ENCODE data around the gene PTPRM.

PTPRM gene

DNA sequence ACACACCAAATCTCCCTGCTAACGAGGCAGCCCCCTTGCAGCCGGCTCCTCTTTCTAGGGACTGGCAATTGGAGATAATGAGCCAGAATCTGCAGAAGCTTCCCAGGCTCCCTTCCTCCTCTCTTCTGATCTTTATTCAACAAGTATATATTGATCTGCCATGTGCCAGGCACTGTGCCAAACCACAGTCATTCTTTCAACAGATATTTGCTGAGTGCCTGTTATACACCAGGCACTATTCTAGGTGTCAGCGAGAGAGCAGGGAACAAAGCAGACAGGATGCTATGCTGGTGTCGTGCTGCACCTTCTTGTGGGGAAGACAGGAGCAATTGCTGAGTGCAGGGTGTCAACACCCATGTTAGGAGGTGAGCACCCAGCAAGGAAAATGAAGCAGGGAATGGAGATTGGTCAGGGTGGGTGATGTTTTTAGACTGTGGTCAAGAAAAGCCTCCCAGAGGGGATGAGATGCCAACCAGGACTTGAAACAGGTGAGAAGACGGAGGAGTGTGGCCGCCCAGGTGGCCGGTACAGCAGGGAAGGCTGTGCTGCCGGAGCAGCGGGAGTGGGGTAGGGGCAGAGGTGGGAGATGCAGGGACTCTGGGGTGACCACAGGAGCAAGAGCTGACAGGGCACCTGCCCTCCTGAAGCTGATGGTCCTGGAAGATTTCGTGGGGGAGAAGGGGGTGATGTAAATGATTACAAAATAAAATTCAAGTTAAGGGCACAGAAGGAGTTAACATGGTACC lies 734.5 kb downstream of the PTPRM start:
- peak; percentile 65 for DNase-seq

DNA sequence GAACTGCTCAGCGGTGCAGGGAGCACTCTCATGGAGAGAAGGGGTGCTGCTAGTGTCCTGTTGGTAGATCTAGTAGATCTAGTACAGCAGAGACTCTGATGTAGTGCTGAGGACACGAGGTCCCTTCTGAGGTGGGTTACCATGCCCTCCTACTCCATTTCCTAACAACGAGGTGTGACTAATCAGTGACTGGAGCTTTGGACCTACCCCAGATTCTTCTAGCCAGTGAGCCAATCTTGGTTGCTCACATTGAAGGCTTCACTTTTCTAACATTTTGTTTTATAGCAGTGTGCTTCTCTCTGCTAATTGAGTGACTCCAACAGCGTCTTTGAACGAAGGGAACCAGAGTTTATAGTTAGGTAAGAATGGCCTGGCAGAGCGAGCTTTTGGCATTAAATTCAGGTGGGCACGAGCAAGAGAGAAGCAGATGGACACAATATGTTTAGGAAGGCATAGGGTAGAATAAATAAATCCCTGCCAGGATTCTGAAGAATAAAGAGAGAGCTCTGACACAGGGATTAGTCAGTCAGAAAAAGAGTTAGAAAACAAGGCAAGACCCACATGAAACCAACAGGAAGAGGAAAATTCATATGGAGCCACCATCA lies 736.1 kb downstream of the PTPRM start:
- no peak for DNase-seq

DNA sequence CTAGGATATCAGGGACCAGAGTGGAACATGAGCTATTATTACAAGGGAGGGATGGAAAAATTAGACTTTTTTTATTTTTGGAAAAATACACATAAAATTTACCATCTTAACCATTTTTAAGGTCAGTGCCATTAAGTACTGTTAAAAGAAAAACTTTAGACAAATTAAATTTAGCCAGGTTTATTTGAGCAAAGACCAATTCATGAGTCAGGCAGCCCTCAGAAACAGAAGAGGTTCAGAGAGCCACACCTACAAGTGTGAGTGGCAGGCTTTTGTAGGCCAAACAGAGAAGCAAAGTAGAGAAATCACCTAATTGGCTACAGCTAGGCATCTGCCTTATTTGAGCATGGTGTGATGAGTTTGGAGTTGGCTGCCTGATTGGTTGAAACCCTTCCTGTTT lies 740.8 kb downstream of the PTPRM start:
- no peak for DNase-seq

DNA sequence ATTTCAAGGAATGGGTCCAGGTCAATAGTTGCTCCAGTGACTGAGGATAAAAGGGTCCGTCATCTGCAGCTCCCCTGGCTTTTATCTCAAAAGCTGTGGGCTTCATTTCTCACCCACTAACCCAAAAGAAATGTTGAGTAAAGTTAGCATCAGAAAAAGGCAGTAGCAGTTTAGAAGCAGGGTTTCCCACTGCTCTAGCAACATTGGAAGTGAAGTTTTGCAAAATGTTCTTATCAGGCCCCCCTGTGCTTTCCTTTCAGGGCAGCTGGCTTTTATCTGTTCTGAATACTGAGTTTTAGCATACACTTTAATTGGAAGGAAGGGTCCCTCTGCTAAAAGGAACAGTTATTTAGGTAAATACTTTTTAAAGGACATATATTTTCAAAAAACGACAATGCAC lies 745.9 kb downstream of the PTPRM start:
- no peak for DNase-seq

DNA sequence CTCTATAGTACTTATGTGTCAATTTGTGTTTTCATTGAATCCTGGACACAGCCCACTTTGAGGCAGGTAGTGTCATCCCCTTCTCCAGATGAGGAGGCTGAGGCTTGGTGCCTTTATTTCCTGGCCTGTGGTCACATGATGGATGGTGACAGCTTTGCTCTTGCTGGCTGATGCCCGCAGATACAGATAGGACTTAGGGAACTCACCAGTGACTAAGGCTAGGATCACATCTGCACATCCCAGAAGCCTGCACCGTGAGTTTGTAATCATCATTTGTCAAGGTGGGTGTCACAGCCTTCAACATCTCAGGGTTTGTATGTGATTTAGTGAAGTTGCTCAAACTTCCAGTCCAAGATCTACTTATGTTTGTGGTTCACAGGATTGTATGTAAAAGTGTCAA lies 747.0 kb downstream of the PTPRM start:
- DNase-seq = no peak

DNA sequence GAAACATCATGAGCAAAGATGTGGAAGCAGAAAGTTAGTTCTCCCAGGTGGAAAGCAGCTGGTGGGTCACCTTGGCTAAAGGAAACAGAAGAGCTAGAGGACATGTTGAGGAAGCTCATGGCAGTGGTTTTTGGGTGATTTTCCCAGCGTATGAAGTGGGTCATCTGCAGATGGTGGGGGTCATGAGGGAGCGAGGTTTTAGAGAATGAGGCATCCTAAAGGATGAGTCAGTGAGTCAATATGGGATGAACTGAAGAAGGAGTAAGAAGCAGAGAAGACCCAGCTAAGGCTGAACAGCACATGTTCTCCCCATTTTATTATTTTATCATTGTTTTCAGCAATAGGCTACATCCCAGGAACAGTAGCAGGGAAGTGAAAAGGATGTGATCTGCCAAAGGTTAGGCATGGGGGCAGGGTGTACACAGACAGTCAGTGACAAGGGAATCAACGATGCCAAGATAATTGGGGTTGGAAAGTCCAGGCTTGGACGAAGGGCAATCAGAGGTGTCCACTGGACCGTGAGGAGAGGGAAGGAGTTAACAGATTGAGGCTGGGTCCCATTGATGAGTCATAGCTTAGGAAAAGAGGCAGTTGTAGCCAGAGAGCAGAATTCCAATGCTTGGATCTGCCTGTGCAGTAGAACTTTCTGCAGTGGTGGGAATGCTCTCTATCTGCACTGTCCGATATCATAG lies 752.8 kb downstream of the PTPRM start:
- no peak for DNase-seq

DNA sequence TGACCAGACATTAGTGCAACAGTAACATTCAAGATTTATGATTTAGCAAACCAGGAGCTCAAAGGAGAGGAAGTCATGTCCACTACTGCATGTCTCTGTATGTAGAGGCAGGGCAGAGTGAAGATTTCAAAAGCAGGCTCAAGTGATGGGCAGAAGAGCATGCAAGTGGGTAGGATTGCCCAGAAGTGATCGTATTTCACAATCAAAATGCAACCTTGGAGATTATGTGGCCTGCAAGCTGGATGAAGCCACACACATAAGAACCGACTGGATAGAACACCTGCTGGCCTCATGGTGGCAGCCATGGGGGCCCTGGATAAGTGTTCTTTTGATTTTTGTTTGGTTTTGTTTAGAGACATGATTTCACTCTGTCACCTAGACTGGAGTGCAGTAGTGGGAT lies 755.4 kb downstream of the PTPRM start:
- no peak for DNase-seq

DNA sequence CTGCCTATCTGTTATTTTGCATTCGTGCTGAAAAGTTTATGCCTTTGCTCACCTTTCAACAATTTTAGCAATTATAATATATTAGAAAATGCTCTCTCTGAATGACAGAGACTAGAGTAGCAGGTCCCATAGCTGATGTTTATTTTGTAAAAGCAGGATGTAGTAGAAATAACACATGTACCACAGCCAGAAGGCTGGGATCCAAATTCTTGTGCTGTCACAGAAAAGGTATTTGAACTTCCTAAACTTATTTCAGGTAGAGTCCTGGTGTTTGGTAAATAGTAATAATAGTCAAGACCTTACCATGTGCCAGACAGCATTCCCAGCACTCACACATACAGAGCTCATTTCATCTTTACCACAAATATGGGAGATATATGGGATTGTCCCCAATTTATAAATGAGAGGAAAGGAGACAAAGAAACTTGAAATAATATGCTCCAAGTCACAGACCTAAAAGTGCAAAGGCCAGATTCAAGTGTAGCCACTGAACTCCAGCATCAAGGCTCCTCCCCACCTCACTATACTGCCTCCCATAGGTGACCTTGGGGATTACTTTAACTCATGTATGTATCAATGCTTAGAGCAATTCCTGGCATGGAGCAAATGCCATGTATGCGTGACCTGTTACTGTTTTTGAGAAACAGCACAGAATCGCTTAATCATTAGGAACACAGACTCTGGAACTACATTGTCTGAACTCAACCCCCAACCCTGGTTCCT lies 757.4 kb downstream of the PTPRM start:
- no peak for DNase-seq

DNA sequence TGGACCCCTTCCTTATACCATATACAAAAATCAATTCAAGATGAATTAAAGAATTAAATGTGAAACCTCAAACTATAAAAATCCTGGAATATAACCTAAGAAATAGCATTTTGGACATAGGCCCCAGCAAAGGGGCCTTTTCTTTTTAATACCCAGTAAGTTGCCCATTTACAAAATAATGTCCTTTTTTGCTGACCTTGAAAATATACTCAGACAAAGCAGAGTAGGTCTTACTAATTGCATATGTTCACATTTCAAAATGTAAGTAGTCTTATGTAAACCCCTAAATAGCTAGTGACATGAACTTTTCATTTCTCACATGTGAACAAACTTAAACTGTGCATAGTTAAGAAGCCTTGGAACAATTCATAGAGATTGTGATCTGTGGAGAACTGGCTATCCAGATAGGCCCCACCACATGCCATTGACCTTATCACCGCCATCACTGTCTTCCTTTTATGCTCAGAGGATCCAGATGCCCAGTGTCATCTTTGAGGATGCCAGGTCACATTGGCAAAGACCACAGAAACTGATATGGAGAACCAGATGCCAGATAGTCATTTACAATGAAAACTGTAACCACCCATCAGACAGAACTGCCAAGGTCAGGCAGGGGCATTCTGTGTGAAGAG lies 759.8 kb downstream of the PTPRM start:
- DNase-seq = no peak

DNA sequence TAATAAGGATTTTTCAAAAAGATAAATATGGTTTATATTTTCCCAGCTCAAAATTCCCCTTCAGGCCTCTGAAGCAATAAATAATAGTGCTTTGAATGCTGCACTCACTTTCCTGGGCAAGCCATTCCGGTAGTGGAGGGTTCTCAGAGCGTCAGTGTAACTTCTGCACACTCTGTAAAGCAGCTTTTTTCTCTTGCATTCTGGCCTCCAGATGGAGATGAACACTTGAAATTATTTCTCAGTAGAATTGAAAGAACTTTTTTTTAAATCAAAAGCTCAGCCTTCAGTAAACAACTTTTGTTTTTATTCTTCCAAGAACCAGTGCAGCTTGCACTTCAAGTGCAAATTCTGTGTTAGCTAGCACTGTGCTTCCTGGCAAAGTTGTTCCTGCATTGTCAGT lies 761.0 kb downstream of the PTPRM start:
- DNase-seq = no peak

DNA sequence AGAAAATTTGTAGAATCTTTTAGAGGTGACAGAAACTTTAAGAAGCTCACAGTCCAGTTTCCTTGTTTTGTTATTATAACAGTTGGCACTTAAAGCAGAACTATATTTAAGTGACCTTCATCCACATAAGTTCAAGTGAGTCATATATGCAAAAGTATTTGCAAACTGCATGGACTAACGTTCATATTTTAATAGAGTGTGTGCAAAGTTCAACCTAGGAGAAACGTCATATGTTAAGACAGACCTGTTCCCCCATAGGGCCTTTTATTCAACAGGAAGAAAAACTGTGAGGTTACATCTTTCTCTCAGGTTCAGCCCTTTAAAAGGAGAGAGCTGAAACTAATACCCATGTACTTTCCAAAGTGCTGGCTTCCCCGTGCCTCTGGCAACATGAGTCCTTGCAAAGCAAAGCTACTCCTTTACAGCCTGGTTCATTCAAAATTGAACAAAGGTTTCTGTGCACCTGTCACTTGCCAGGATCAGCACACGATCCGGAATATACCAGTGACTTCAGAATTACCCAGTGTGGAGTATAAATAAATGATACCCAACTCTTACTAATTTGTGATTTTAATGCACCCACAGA lies 762.2 kb downstream of the PTPRM start:
- DNase-seq = no peak

DNA sequence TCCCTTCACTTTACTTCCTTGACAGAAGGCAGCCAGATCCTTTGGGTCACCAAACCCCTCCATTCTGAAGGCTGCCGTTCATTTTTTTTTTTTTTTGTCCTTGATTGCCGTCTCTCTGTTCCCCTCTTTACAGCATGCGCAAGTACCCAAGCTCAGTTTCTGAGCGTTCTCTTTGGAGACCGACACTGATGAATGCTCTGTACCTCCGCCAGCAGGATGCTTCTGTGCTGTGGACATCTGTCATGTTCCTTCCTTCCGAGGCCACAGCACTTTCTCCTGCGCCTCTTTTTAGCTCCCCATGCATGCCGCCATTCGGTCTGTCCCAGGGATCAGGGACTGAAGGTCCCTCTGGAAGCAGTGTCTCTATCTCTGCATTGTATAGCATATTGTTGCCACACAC lies 763.5 kb downstream of the PTPRM start:
- DNase-seq = no peak

DNA sequence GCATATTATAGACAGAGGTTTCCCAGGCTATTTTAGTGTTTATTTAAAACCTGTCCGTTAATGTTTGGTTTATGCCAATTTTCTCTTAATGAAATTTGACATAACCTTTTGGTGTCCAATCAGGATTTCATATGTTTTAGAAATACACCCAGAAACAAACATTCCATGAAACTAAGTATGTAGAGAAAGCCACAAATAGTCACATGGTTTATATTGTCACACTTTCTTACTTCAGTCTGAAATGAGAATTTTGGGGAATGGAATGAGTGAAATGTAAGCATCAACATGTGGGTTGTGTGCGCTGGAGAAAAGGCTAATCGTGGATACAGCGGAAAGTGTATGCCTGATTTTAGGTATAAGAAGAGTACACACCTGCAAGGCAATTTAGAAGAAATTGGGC lies 765.2 kb downstream of the PTPRM start:
- DNase-seq = no peak

DNA sequence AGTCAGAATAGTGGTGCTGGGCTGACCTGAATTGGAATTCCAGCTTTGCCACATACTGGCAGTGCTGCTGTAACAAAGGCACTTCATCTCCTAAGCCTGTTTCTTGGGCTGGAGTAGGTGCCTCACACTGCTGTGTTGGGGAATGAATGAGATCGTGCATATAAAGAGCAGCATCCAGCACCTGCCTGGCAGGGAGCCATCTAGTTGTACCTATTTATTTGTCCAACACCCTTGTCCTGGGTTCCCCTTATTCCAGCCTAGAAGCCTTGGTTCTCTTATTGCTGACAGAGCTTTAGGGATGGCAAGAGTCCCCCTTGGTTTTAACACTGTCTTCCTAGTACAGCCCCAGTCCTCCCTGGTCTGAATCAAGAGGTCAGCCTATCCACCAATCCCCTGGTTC lies 766.8 kb downstream of the PTPRM start:
- DNase-seq = no peak

DNA sequence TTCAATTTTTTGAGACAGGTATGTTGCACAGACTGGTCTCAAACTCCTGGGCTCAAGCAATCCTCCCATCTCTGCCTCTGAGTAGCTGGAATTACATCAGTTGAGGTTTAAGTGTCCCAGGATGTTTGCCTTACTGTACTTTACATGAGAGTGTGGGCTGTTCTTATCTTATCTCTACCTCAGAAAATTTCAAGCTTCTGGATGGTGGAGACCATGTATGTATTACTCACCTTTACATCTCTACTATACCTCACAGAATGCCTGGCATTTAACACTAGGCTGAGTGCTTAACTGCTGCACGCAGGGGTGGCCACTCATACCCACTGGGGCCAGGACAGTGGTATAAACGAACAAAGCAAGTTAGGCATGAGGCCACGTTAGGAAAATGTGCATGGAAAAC lies 770.1 kb downstream of the PTPRM start:
- DNase-seq = no peak

DNA sequence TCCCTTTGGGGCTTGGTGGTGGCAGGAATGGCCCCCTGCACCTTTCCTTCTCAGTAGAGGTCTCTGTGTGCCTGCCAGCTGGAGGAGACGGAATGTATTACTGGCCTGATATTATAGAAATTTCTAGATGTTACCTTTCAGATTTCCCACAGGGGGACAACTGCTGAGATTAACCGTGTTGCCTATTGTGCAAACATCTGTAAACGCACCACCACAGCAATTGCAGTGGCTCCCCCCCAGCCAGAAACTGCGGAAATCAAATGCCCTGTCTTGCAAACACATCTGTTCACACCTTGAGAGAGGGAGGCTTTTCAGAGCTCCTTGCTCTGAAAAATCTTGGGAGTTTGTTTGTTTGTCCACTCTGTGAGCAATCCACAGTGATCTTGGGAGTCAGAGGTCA lies 772.1 kb downstream of the PTPRM start:
- no peak for DNase-seq

DNA sequence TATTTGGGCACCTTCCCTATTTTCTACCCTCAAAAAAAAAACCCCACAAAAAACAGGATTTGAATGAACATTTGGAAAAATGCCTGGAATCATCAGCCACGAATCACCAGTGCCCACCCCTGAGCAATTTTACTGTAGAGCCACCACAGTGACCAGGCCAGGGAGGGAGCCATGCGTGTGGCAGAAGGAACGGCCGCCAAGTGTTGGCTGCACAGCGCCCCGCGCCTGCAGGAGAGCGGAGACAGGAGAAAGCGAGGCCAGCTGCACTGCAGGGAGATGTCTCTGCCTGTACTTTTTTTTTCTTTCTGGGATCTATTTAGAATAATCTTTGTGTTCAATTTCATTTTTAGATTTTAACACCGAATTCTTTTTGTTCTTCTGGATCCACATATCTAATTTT lies 772.8 kb downstream of the PTPRM start:
- no peak for DNase-seq

DNA sequence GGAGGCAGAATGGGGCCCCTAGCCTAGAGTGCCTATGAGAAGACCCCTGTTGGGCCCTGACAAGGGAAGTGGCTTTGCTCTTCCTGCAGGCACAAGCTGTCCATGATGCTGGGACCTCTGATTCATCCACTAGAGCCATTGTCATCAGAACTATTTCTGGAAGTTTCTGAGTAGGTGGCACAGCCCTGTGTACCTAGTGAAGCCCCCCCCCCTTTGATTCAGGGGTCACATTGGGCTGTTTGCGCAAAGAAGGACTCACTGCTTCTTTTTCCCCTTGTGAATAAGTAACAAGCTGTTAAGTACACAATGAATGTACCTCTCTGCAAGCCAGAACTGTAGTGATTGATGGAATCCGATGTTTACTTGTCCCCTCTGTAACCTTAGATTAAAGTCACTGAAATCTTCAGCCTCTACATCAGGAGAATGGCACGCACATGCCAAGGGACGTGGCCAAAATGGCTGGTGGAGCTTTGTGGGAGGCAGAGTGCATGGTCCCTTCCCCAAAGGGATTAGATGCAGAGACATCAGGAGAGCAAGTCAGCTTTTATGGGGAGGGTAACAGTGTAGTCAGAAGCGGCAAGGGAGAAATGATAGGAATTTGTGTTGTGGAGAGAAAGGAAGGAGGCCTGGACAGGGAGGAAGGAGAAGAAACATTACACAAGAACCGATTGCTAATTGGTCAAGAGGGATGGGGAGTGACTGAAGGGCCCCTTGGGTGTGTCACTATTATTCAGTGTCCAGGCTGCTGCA lies 774.5 kb downstream of the PTPRM start:
- DNase-seq = no peak

DNA sequence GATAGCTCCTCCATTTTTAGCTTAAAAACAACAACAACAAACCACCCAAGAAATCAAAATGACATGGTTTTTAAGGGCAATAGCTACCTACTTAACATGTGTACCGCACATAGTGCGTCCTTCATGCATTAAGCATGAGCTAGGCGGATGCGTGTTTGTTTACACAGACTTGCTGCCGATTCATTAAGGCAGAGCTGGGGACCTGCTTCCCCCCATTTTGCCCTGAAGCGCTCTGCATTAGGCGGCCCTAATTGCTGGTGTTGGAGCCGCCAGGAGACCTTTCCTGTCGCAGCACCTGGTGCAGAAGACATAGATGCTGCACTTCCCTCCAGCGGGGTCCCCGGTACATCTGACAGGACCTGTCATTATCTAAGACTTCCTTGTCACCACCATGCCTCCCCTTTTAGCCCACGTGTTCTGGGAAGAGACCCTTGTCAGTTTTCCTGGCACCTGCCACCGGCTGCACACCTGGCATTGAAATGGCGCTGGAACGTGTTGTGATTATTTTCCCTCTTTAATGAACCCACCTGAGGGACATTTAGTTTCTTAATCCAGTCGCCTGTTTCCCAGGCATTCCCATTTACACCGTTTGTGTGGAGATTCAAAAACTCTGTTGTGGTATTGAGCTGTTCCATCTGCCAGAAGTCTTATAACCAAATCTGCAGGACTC lies 781.1 kb downstream of the PTPRM start:
- DNase-seq = no peak

DNA sequence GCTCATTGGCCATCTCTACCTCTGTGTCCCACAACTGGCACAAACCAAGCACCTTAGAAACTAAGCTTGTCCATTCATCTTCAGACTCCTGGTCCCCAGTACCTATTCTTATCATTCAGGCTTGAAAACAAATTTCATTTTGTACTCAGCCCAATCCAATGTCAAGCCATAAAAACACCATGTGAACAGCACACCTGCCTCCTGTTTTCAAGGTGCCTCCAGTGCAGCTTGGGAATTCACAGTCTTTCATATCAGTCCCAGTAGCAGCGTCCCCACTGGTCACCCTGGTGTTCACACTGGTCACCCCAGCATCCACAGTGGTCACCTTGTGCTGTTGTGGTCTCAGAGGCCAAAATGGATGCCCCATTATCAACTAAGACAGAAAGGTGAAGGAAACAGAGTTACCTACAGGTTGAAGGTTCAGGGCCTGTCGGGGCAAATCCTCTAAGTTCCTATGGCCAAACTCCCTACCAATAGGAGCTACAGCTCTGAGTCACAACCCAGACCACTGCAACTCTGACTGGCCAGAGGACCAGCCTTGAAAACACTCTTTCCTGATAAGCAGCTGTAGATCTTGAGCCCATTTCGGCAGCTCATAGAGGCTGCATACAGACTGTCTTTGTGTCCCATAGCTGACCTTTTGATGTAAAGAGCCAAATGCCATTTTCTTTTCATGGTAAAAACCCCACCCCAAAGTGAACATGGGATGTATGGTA lies 782.6 kb downstream of the PTPRM start:
- DNase-seq = no peak

DNA sequence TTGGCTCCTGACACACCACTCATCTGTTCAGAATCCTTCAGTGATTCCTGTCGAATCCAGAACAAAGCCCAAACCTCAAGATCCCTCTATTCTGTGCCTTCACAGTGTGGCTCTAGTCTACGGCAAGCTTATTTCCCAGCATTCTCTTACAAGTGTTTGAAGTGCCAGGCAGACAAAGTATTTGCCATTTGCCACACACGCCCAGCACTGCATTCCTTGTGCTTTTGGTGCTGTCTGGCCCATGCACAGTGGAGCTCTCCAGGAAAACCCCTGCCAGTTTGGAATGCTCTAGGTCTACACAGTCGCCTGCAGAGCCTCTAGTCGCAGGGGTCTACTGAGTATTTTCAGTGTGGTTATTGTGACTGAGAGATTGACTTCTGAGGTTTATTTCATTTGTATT lies 783.5 kb downstream of the PTPRM start:
- DNase-seq = no peak

Measured in NCI-H1092 (cell line).